Epithelial cell of esophagus (primary cell): ENCODE results near the gene LPP.

Source experiments
- DNase-seq: peaks from one replicate; pipeline ENCODE4 v3.0.0; 2010; ENCODE audit warnings: low read depth
- H3K4me3 ChIP-seq: 2 replicates; pipeline ENCODE4 v1.5.1; 2011; ENCODE audit warnings: mild to moderate bottlenecking, low read length, control low read depth
- CTCF ChIP-seq: IDR thresholded peaks from 2 replicates; pipeline ENCODE4 v1.5.1; 2011; ENCODE audit warnings: low read depth, mild to moderate bottlenecking, low read length, control low read depth, inconsistent platforms; ENCODE audit not compliant: insufficient read depth; ENCODE audit errors: missing control alignments

Gene LPP

GRCh38 chr3:188888321-188889053 is 734.5 kb downstream of the LPP start:
- H3K4me3 ChIP-seq = no peak overlapping the region
- TF ChIP-seq CTCF = no peak
- DNase-seq = no peak

GRCh38 chr3:188889054-188889491 is 735.1 kb downstream of the LPP start:
- no peak for TF ChIP-seq CTCF
- DNase-seq = no peak
- no peak overlapping the region for H3K4me3 ChIP-seq

DNA sequence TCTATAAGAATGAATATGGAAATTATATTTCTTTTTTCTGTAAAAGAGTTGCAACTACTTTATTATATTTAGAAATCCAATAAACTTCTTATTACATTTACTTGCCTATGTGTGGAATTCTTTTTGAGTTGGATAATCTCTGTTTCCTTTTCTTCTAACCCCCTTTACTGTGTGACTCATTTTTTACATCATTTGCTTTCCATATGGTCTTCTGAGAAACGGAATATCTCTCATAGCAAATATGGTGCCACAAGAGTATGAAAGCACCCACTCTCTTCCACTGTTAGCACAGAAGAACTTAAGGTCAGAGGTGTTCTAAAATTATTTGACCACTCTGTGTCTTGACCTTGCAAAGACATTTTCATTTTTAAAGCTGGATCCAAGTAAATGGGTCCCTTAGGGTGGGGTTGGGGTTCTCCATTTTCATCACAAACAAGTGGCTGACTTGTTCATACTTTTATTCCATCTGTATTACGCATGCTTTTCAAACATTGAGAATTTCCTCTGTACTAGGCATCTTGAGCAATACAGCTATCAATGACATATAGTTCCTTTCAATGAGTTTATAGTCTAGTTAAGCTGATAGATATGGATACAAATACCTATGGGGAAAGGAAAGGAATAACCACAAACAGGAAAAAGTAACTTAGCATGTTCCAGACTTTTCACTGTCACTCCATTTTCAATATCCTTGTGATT is 736.8 kb downstream of the LPP start:
- no peak for DNase-seq
- TF ChIP-seq CTCF = no peak
- no peak overlapping the region for H3K4me3 ChIP-seq

DNA sequence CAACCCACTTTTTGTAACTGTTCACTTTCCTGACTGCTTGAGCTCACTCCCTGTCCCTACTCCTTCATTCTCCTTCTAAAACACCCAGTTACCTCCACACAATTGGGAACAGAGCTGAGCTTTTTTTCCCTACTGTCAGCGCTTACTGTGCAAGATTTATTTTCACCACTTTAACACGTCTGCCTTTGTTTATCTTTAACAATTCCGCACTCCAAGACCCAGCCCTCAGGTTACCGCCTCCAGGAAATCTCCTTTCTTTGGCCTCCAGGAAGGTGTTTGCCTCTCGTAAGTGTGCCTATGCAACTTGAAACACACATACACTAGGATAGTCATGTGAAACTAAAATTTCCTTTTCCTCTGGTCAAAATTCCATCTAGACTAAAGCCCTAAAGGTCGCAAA is 745.9 kb downstream of the LPP start:
- H3K4me3 ChIP-seq = no peak overlapping the region
- TF ChIP-seq CTCF = no peak

GRCh38 chr3:188900421-188900951 is 746.5 kb downstream of the LPP start:
- no peak for TF ChIP-seq CTCF
- peak; percentile 87 for DNase-seq
- H3K4me3 ChIP-seq = no peak overlapping the region

More for the DNA sequence above, 745.9 kb downstream of the LPP start:
- peak; percentile 20 for DNase-seq

GRCh38 chr3:188901126-188901525 is 747.2 kb downstream of the LPP start:
- DNase-seq = peak; percentile 35
- TF ChIP-seq CTCF = no peak

More at GRCh38 chr3:188901126-188901525, 747.2 kb downstream of the LPP start:
- H3K4me3 ChIP-seq = no peak overlapping the region
